ENCODE results near the gene SLC6A20. TPM values are rescaled to one million over a fixed set of nuclear protein-coding genes. Genes with fewer than 3 reads are reported as not detected.

The SLC6A20 gene
- total and polyA plus RNA-seq, 2 of the 13 experiments (the other 11 are each of a cell fraction or from before 2014, with no cell fraction given) = not detected

- no peak for TF ChIP-seq E2F2 (CRISPR knock-in tag; IDR thresholded peaks at IDR 0.05; ENCODE audit: borderline replicate concordance)
- no peak for TF ChIP-seq ZNF816 (CRISPR knock-in tag; IDR thresholded peaks at IDR 0.05; ENCODE audit: borderline replicate concordance)
- no peak for TF ChIP-seq DMAP1 (CRISPR knock-in tag; IDR thresholded peaks at IDR 0.05)
- no peak for TF ChIP-seq XBP1 (CRISPR knock-in tag; IDR thresholded peaks at IDR 0.05)
- TF ChIP-seq CREB3 (CRISPR knock-in tag; IDR thresholded peaks at IDR 0.05) = no peak
- no peak for TF ChIP-seq ZNF746 (CRISPR knock-in tag; IDR thresholded peaks at IDR 0.05)
- no peak for TF ChIP-seq FOSL1 (CRISPR knock-in tag; IDR thresholded peaks at IDR 0.05; ENCODE audit: borderline replicate concordance)
- TF ChIP-seq NR1H2 (CRISPR knock-in tag; IDR thresholded peaks at IDR 0.05; ENCODE audit: borderline replicate concordance, low read depth) = no peak
- no peak for TF ChIP-seq SMARCC2 (IDR thresholded peaks at IDR 0.05)
Observed at GRCh38 chr3:45807133-45807532, 10.8 kb upstream of the SLC6A20 start (continued).

- Histone ChIP-seq H3K36me3 (replicated peaks in 1 of 2; ENCODE audit: control insufficient read depth in 1 of 2, insufficient read depth in 2 of 2, low read length in 2 of 2) (no peaks in the 10 kb centered on the region), H3K27me3 (ENCODE audit: control insufficient read depth in 1 of 2, insufficient read depth in 2 of 2, low read length in 2 of 2) (no peaks in the 10 kb centered on the region; a peak in 1 of 5 replicates), H2AFZ (ENCODE audit: low read length) (no peak overlapping the region), H3K9ac (ENCODE audit: insufficient read depth, low read depth, low read length) (no peak overlapping the region), H4K20me1 (ENCODE audit: insufficient read depth, low read length) (no peaks in the 10 kb centered on the region), H3K4me2 (ENCODE audit: low read depth, low read length) (no peak overlapping the region), H3K4me1 (ENCODE audit: insufficient read depth, low read length) (peaks cover 6% of the 10 kb centered on the region; the same call in 1 of the 2 replicates), H3K27ac (ENCODE audit: extremely low read length, insufficient read depth, low read length) (no peak overlapping the region), H3K79me2 (ENCODE audit: insufficient read depth, low read length) (no peaks in the 10 kb centered on the region), H3K4me3 (replicated peaks in 1 of 3; ENCODE audit: insufficient read depth in 1 of 3, low read depth in 2 of 3, low read length in 3 of 3) (no peak overlapping the region), H3K9me3 (ENCODE audit: low read length) (no peaks in the 10 kb centered on the region)
- ChIA-PET CTCF (ENCODE audit: low intra/inter-chr PET ratio, low total read pairs) (no interaction called here), POLR2A (no interaction called here)
- no peak for TF ChIP-seq ZSCAN25 (CRISPR knock-in tag; IDR thresholded peaks at IDR 0.05)
- TF ChIP-seq ZNF235 (CRISPR knock-in tag; IDR thresholded peaks at IDR 0.05; ENCODE audit: borderline replicate concordance) = no peak
- TF ChIP-seq ZNF782 (CRISPR knock-in tag; IDR thresholded peaks at IDR 0.05; ENCODE audit: borderline replicate concordance) = no peak
- no peak for TF ChIP-seq NFYC (CRISPR knock-in tag; IDR thresholded peaks at IDR 0.05)
- TF ChIP-seq ZNF121 (CRISPR knock-in tag; IDR thresholded peaks at IDR 0.05) = no peak
- no peak for TF ChIP-seq KDM5A (IDR thresholded peaks at IDR 0.05; ENCODE audit: borderline replicate concordance, low read length)
- TF ChIP-seq HNF1A (IDR thresholded peaks at IDR 0.05; ENCODE audit: low read depth) = no peak
- no peak for TF ChIP-seq HNF1A (CRISPR knock-in tag; IDR thresholded peaks at IDR 0.05; ENCODE audit: borderline replicate concordance)
- TF ChIP-seq DRAP1 (CRISPR knock-in tag; IDR thresholded peaks at IDR 0.05) = no peak
- TF ChIP-seq ZFP36L2 (CRISPR knock-in tag; IDR thresholded peaks at IDR 0.05) = no peak
- no peak for TF ChIP-seq ZNF124 (CRISPR knock-in tag; IDR thresholded peaks at IDR 0.05)
- DNase-seq (ENCODE audit: low spot score) (no peak), ATAC-seq (no peak), FAIRE-seq (no peak)
- intact Hi-C loops (cut with micrococcal nuclease; ENCODE audit: unreplicated experiment) = no loop called here
- in situ Hi-C loops (cut with HindIII; ENCODE audit: extremely low pct_ligation_motif_present, low pct_unique_long_range_greater_than_20kb) = no loop called here
- BruUV-seq (replicated peaks) = no TSS peak
- WGBS (ENCODE audit: low lambda C conversion rate) = 48% methylated on average over 3 of the region's 3 CpGs
Observed at GRCh38 chr3:45806072-45806471, 9.7 kb upstream of the SLC6A20 start.
